HEK293 (cell line): ENCODE measurements around the gene ABHD14A.

ENCODE experiments used
- EGR2 ChIP-seq: fragments of 450-650 bp; formaldehyde crosslinking; IDR thresholded peaks from 2 replicates; pipeline ENCODE4 v1.5.1; 2016; ENCODE audit warnings: low read depth, missing biosample characterization, missing genetic modification characterization
- KLF9 ChIP-seq: fragments of 450-650 bp; formaldehyde crosslinking; IDR thresholded peaks from 2 replicates; pipeline ENCODE4 v1.5.1; 2016; ENCODE audit warnings: missing biosample characterization, missing genetic modification characterization, low read depth
- MYNN ChIP-seq: fragments of 450-650 bp; formaldehyde crosslinking; IDR thresholded peaks from 2 replicates; pipeline ENCODE4 v1.5.1; 2016; ENCODE audit warnings: missing biosample characterization, missing genetic modification characterization, borderline replicate concordance
- PRDM2 ChIP-seq: fragments of 450-650 bp; formaldehyde crosslinking; IDR thresholded peaks from 2 replicates; pipeline ENCODE4 v1.5.1; 2016; ENCODE audit warnings: missing biosample characterization, missing genetic modification characterization, borderline replicate concordance
- YY1 ChIP-seq: fragments of 450-650 bp; formaldehyde crosslinking; IDR thresholded peaks from 2 replicates; pipeline ENCODE4 v1.5.1; 2018; ENCODE audit warnings: missing biosample characterization, missing genetic modification characterization
- ZBTB10 ChIP-seq: fragments of 450-650 bp; formaldehyde crosslinking; IDR thresholded peaks from 2 replicates; pipeline ENCODE4 v1.5.1; 2016; ENCODE audit warnings: missing biosample characterization, missing genetic modification characterization
- ZBTB8A ChIP-seq: fragments of 450-650 bp; formaldehyde crosslinking; IDR thresholded peaks from 2 replicates; pipeline ENCODE4 v1.5.1; 2016; ENCODE audit warnings: missing biosample characterization, missing genetic modification characterization
- ZNF140 ChIP-seq: fragments of 450-650 bp; formaldehyde crosslinking; IDR thresholded peaks from 2 replicates; pipeline ENCODE4 v1.5.1; 2016; ENCODE audit warnings: missing biosample characterization, missing genetic modification characterization
- ZNF214 ChIP-seq: fragments of 450-650 bp; formaldehyde crosslinking; IDR thresholded peaks from 2 replicates; pipeline ENCODE4 v1.5.1; 2017; ENCODE audit warnings: missing biosample characterization, mild to moderate bottlenecking, missing genetic modification characterization, borderline replicate concordance
- ZNF24 ChIP-seq: fragments of 450-650 bp; formaldehyde crosslinking; IDR thresholded peaks from 2 replicates; pipeline ENCODE4 v1.5.1; 2016; ENCODE audit warnings: missing biosample characterization, missing genetic modification characterization
- ZNF280D ChIP-seq: fragments of 450-650 bp; formaldehyde crosslinking; IDR thresholded peaks from 2 replicates; pipeline ENCODE4 v1.5.1; 2016; ENCODE audit warnings: missing biosample characterization, missing genetic modification characterization
- ZNF311 ChIP-seq: fragments of 450-650 bp; formaldehyde crosslinking; IDR thresholded peaks from 2 replicates; pipeline ENCODE4 v1.5.1; 2017; ENCODE audit warnings: missing biosample characterization, missing genetic modification characterization, borderline replicate concordance
- ZNF350 ChIP-seq: fragments of 450-650 bp; formaldehyde crosslinking; IDR thresholded peaks from 2 replicates; pipeline ENCODE4 v1.5.0; 2017; ENCODE audit warnings: missing biosample characterization, mild to moderate bottlenecking, missing genetic modification characterization
- ZNF404 ChIP-seq: fragments of 450-650 bp; formaldehyde crosslinking; IDR thresholded peaks from 2 replicates; pipeline ENCODE4 v1.5.1; 2017; ENCODE audit warnings: missing biosample characterization, missing genetic modification characterization
- ZNF433 ChIP-seq: fragments of 450-650 bp; formaldehyde crosslinking; IDR thresholded peaks from 2 replicates; pipeline ENCODE4 v1.5.1; 2016; ENCODE audit warnings: missing biosample characterization, missing genetic modification characterization, low read depth
- ZNF473 ChIP-seq: fragments of 450-650 bp; formaldehyde crosslinking; IDR thresholded peaks from 2 replicates; pipeline ENCODE4 v1.5.1; 2017; ENCODE audit warnings: missing biosample characterization, missing genetic modification characterization
- ZNF529 ChIP-seq: fragments of 450-650 bp; formaldehyde crosslinking; IDR thresholded peaks from 2 replicates; pipeline ENCODE4 v1.5.1; 2017; ENCODE audit warnings: missing genetic modification characterization, missing biosample characterization; ENCODE audit not compliant: insufficient replicate concordance
- ZNF645 ChIP-seq: fragments of 450-650 bp; formaldehyde crosslinking; IDR thresholded peaks from 2 replicates; pipeline ENCODE4; 2016; ENCODE audit warnings: missing biosample characterization, missing genetic modification characterization
- ZNF654 ChIP-seq: fragments of 450-650 bp; formaldehyde crosslinking; IDR thresholded peaks from 2 replicates; pipeline ENCODE4 v1.5.1; 2016; ENCODE audit warnings: low read depth, missing biosample characterization, missing genetic modification characterization
- ZNF658 ChIP-seq: fragments of 450-650 bp; formaldehyde crosslinking; IDR thresholded peaks from 2 replicates; pipeline ENCODE4; 2016; ENCODE audit warnings: missing biosample characterization, missing genetic modification characterization
- ZNF701 ChIP-seq: fragments of 450-650 bp; formaldehyde crosslinking; IDR thresholded peaks from 2 replicates; pipeline ENCODE4 v1.5.1; 2016; ENCODE audit warnings: missing biosample characterization, missing genetic modification characterization
- TF ChIP-seq, protein P1 (sequence below): fragments of 450-650 bp; formaldehyde crosslinking; IDR thresholded peaks from 2 replicates; pipeline ENCODE4 v1.5.1; 2016; ENCODE audit warnings: missing biosample characterization, missing genetic modification characterization
- TF ChIP-seq, protein P2 (sequence below): fragments of 450-650 bp; formaldehyde crosslinking; IDR thresholded peaks from 2 replicates; pipeline ENCODE4 v1.5.1; 2016; ENCODE audit warnings: missing biosample characterization, missing genetic modification characterization

Gene ABHD14A

GRCh38 chr3:51995346-51996163 lies 20.7 kb downstream of the ABHD14A start, which contains the start of gene RPL29 (continued):
- TF ChIP-seq ZNF280D (tag by site-specific recombination) (0 out of 2 replicates have a peak, but pooled peaks have one; percentile 58), ZNF404 (tag by site-specific recombination) (no peak), ZNF140 (tag by site-specific recombination) (no peak), ZNF24 (tag by site-specific recombination) (peak; percentile 93; the same call in 1 of the 2 replicates), ZNF654 (0 out of 2 replicates have a peak, but pooled peaks have one; percentile 6), ZBTB8A (peak; percentile 50; the same call in 1 of the 2 replicates), ZNF473 (no peak), YY1 (tag by site-specific recombination) (peak; percentile 60; the same call in 1 of the 2 replicates), ZNF529 (tag by site-specific recombination) (no peak), ZNF311 (tag by site-specific recombination) (no peak), ZBTB10 (0 out of 2 replicates have a peak, but pooled peaks have one; percentile 31), ZNF433 (no peak), ZNF350 (tag by site-specific recombination) (no peak), PRDM2 (no peak), ZNF214 (tag by site-specific recombination) (no peak), EGR2 (0 out of 2 replicates have a peak, but pooled peaks have one; percentile 26), MYNN (tag by site-specific recombination) (no peak), ZNF701 (tag by site-specific recombination) (no peak), ZNF658 (tag by site-specific recombination) (no peak), ZNF645 (tag by site-specific recombination) (no peak), KLF9 (peak; percentile 41; the same call in 1 of the 2 replicates)
- TF ChIP-seq, protein P1, sequence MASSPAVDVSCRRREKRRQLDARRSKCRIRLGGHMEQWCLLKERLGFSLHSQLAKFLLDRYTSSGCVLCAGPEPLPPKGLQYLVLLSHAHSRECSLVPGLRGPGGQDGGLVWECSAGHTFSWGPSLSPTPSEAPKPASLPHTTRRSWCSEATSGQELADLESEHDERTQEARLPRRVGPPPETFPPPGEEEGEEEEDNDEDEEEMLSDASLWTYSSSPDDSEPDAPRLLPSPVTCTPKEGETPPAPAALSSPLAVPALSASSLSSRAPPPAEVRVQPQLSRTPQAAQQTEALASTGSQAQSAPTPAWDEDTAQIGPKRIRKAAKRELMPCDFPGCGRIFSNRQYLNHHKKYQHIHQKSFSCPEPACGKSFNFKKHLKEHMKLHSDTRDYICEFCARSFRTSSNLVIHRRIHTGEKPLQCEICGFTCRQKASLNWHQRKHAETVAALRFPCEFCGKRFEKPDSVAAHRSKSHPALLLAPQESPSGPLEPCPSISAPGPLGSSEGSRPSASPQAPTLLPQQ: peak; percentile 78
- TF ChIP-seq, protein P2, sequence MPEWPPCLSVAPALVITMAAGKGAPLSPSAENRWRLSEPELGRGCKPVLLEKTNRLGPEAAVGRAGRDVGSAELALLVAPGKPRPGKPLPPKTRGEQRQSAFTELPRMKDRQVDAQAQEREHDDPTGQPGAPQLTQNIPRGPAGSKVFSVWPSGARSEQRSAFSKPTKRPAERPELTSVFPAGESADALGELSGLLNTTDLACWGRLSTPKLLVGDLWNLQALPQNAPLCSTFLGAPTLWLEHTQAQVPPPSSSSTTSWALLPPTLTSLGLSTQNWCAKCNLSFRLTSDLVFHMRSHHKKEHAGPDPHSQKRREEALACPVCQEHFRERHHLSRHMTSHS (tag by site-specific recombination): no peak
